ENCODE measurements around the gene DCX. TPM values are rescaled to one million over a fixed set of nuclear protein-coding genes. Genes with fewer than 3 reads are reported as not detected.
A peak's percentile ranks its signal among the peaks of the same experiment; 100 is the strongest.

Gene DCX
- polyA plus RNA-seq, 4 donors, result 1.8 to 2.4 (median 2.1) TPM

DNA sequence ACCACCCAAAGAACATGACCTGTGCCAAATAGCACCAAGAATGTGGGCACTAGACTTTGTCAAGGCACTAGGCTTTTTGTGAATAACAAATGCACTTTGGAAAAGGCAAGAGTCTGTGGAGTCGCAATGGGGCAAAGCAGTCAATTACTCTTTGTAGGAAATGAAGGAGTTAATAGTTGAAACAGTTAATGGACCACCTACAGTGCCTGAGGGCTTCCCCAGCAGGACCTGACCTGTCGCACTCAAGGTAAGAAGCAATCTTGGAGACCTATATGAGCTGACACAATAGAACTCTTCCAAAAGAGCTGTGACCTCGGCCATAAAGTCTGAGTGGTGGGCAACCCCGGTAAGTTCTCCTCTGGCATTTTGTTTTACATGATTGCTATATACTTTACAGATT lies 92.5 kb downstream of the DCX start:
- no peak for DNase-seq (ENCODE audit: low read depth in 4 of 4, low spot score in 3 of 4)

DNA sequence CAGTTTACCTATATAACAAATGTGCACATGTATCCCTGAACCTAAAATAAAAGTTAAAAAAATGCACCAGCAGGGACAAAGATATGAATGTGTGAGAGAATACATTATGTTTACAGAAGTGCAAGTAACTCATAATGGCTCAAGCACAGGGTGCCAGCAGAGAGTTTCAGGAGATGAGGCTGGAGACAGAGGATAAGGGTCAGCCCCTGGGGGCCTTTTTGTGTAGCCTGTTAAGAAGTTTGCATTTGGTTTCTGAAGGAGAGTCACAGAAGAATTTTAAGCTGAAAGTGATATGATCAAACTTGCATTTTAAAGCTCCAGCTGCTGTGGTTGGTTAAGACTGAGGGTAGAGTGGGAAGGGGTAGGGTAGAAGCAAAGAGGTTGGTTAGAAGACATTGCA lies 93.1 kb downstream of the DCX start:
- no peak for DNase-seq (ENCODE audit: low read depth in 4 of 4, low spot score in 3 of 4)

DNA sequence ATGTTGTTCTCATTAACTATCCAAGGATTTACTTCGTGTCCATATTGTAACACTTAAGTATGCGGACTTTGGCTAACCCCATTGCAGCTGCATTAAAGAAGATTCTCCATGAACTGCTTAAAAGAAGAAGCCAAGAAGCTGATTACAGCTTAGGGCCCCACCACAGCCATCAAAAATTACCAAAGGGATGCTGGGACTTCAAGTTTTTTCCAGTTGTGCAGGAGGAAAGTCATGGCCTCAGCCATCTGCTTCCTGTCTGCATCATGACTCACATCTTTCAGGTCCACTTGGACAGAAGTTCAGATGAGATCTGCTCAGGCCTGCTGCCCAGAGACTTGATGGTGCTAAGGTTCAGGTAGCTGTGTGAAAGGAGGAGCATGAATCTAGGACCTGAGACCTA lies 102.9 kb downstream of the DCX start:
- DNase-seq (ENCODE audit: low read depth in 4 of 4, low spot score in 3 of 4), result no peak

DNA sequence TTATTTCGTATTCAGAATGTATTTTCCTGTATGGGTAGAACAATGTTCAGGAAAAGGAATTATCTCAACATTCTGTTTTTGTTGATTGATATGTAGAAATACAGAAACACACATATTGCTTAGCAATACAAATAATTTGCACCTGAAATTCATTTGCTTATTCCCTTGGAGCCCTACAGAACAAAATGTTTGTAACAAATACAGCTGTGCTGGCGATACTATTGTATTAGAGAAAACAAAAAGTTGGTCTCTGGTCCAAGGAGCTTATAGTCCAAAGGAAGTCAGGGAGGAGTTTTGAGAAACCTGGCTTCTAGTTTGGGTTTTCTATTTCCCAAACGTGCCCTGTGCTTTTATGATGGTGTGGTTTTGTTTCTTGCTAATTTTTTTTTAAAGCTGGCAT lies 104.0 kb downstream of the DCX start:
- no peak for DNase-seq (ENCODE audit: low read depth in 4 of 4, low spot score in 3 of 4)

- DNase-seq (ENCODE audit: low read depth in 4 of 4, low spot score in 3 of 4), result no peak
Observed at GRCh38 chrX:111302284-111302683, 109.7 kb downstream of the DCX start.

DNA sequence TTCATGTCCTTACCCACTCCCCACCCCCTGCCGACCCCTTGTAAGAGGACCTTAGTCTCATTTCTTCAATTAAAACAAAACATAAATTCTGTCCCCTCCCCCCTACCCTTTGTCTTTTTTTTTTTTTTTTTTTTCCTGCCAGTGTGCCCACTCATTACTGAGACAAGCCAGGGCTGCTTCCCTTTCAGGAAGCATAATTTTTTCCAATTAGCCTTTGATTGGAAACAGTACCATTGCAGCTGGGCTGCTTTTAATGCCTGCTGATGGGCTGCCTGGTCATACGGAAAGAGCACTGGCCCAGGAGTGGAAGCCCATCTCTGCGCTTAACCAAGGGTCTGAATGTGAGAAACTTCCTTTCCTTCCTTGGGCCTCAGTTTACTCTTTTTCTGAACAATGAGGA lies 123.2 kb downstream of the DCX start:
- DNase-seq (ENCODE audit: low read depth in 4 of 4, low spot score in 3 of 4), result no peak

GRCh38 chrX:111284631-111285293 lies 127.2 kb downstream of the DCX start:
- DNase-seq (ENCODE audit: low read depth in 4 of 4, low spot score in 3 of 4), result no peak

DNA sequence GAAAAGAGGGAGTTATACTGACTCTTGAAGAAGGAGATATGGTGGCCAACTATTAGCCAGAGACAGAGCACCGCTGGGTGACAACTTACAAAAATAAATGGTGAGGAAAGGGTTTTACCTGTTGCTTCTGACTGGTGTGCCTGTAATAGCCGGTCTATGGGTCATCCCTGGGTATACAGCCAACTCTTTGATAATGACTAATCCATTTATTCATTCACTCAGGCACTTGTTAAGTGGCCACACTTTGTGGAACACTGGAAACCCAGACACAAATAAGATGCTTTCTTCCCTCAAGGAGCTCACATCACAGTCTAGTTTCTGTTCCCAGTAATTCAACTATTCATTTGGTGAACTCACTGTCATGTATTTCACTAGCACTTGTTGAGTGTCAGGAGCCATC lies 128.5 kb downstream of the DCX start:
- DNase-seq (ENCODE audit: low read depth in 4 of 4, low spot score in 3 of 4), result no peak

DNA sequence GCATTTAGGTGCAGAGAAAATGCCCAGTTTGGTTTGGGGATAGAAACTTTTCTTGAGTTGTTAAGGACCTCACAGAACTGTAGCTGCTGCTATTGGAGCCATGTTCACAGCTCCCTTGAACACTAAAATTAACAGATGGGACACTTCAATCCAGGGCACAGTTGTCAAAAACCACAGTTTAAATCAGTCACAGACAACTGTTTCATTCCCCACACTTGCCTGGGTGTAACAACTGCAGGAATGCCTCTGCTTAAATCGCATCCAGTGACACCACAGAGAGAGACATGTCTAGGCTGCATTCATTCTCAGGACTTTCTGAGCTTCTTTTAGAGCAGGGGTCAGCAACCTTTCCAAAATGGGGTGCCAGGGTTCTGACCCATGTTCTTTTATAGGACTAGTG lies 129.0 kb downstream of the DCX start:
- no peak for DNase-seq (ENCODE audit: low read depth in 4 of 4, low spot score in 3 of 4)

DNA sequence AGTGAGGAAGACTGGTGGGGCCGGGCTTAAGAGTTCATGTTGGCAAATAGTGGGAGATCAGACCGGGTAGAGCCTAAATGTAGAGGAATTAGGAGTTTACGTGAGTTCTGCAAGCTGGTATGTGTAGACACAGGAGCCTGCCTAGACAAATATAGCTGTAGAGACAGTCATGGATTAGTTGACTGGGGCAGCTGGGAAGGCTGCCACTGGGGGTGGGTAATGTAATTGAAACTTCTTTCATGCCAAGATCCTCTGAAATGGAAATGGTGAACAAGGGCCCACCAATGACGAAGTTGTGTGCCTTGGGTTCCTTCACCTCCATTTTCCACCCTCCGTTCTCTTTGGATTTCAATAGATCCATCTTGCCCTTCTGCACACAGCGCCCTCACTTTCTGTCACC lies 129.9 kb downstream of the DCX start:
- no peak for DNase-seq (ENCODE audit: low read depth in 4 of 4, low spot score in 3 of 4)

DNA sequence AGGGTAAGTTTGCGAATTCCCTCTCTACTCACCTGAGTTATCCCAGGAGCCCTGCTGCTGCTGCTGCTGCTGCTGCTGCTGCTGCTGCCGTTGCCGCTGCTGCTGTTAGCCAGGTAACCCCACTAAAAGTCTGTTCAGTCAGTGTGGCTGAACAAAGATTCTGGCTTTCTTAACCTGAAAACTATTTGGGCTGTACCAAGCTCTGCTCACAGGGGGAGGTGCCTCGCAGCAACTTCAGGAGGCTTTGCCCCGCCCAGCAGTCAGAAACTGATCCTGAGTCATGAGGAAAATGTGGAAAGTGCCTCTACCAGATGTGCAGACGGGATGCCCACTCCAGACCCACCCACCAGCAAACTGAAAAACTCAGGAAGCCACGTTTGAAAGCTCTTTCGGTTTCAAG lies 141.7 kb downstream of the DCX start, which contains the start of gene CAPN6:
Gene CAPN6, minus strand, starts transcription at position 145 of the 400 bp plus-strand sequence. CDS start 6,547 bp downstream, outside the sequence.
- peak in 3 of 4 donors; percentile 3 to 12 (median 12) for DNase-seq (ENCODE audit: low read depth in 4 of 4, low spot score in 3 of 4)

- no peak for DNase-seq (ENCODE audit: low read depth in 4 of 4, low spot score in 3 of 4)
Observed at GRCh38 chrX:111268506-111268905, 143.5 kb downstream of the DCX start.

DNA sequence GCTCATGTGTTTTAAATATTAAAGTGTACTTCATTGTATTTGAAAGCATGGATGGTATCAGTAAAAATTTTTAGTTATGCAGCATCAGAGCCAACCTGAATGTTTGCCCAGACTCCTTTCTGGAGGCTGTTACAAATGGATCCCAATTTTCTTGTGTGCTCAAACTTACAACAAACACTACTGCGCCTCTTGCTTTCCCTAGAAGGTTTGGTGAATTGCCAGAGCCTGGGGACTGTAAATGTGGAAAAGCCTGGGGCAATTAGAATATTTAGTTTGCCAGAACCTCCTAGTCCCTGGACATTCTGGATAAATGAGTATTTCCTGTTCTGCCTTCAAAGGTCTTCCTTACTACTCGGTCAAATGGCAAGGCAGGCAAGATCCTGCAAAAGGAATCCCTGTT lies 146.5 kb downstream of the DCX start:
- no peak for DNase-seq (ENCODE audit: low read depth in 4 of 4, low spot score in 3 of 4)

- no peak for DNase-seq (ENCODE audit: low read depth in 4 of 4, low spot score in 3 of 4)
Observed at GRCh38 chrX:111264385-111264784, 147.6 kb downstream of the DCX start.

DNA sequence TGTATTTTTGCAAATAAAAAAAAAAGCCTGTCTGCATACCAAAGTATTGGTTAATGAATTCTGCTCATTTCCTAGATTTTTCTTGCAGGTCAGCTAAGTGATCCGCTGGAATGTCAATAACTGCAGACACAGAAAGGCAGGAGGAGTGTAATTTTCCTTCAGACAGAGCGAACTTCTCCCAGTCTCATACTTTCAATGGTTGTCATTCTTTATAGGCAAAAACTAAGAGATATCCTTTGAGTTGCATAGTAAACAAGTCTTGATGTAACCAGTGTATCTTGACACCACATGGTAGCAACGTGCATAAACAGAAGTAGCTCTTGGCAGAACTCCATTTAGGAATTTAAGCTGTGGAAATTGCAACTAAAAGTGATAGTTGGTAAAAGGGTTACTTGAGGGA lies 149.9 kb downstream of the DCX start:
- no peak for DNase-seq (ENCODE audit: low read depth in 4 of 4, low spot score in 3 of 4)

DNA sequence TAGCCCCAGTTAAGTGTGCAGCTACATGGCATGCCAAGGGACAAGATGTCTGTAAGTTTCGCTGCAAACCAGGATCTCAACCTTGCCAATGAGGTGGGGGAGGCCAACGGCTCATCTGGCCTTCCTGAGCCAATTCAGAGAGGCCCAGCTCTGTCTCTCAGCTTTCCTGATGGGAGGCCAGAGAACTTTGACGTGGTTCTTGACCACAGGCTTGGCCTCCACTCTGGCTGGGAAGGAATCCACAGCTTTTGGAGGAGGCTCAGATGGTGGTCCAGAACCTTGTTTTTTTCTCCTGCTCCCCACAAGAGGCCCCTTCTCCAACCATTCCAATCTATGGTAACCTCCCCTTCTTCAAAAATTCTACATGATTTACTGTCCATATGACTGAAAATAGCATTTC lies 151.5 kb downstream of the DCX start:
- DNase-seq (ENCODE audit: low read depth in 4 of 4, low spot score in 3 of 4), result no peak

DNA sequence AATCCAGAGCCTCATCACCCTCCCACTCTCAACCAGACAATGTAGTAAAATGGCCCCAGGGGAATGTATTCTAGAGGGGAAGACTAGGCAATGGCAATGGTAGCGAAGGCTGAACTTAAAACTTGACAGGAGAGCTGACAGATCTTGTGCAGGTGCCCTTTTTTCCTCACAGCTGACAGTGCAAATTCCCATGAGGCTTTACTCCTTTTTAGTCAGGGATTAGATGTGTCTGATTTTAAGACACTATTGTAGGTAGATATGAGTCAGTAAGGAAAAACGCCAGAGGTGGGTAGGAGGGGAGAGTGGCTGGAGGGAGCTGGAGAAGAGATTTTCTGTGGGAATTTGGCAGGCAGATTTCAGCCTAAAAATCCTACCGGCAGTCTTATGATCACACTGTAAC lies 152.4 kb downstream of the DCX start:
- DNase-seq (ENCODE audit: low read depth in 4 of 4, low spot score in 3 of 4), result no peak

DNA sequence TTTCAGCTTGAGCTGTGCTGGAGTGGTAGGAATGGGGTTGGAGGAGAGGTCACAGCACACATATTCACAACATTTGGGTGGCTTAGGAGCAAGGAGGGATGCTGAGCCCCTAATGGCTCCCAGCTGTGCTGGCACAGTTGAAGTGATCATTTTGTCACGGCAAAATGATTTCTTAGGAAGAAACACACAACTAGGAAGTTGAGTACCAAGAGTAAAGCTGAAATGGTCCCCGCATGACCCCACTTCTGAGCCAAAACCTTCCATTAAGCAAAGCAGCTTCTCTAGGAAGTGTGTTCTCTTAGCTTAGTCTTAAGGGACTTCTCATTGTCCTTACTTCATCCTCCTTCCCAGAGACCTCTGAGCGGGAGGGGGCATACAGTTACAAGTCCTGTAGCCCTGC lies 154.3 kb downstream of the DCX start:
- peak in 3 of 4 donors; percentile 7 to 16 (median 8) for DNase-seq (ENCODE audit: low read depth in 4 of 4, low spot score in 3 of 4)

DNA sequence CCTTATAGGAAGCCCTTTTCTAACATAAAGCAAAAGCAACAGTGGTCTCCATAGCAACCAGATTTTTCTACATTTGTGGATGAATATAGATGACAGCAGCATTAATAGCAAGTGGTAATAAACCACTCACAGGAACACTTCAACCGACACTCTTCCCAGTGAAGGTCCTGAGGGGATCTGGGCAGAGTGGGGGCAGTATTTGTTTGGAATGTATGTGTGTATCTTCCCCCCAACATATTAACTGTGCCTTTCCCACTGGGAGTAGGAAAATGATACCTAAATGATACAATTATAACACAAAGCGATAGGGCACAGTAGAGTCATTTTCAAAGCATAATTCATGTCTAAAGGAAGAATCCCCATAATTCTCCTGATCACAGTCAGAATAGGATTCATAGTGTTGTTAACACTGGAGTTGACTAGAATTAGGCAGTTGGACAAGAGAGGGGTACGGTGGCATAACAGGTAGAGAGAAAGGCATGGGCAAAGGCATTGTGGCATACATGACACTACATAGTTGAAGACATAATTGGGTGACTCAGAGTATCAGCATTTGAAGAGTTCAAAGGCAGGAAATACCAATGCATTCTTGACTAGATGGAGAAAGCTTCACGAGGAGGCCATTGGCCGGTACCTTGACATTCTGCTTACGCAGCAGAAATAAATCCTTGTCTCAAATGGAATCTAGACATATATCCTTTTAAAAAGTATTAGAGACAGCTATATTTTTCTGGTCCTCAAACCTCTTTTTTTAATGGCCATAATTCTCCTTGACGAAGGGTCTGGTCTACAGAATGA lies 156.9 kb downstream of the DCX start:
- no peak for DNase-seq (ENCODE audit: low read depth in 4 of 4, low spot score in 3 of 4)

- peak in 1 of 4 donors; percentile 3 for DNase-seq (ENCODE audit: low read depth in 4 of 4, low spot score in 3 of 4)
Observed at GRCh38 chrX:111244235-111244750, 167.7 kb downstream of the DCX start.

Data from right renal pelvis (tissue), 4 donors.